Neural crest cell (in vitro differentiated cells): Measurements from ENCODE around the gene KCNH4. TPM values are rescaled to one million over a fixed set of nuclear protein-coding genes. Genes with fewer than 3 reads are reported as not detected.

ENCODE experiments used
- DNase-seq: peaks from one replicate; pipeline ENCODE4 v3.0.0; 2021; ENCODE audit warnings: low read depth, mixed read lengths, low spot score
- H3K27ac Mint-ChIP-seq: one replicate; pipeline ENCODE4 v1.8.0; 2021; ENCODE audit warnings: mild to moderate bottlenecking, mixed read lengths; ENCODE audit not compliant: unreplicated experiment
- H3K27me3 Mint-ChIP-seq: 2 replicates; pipeline ENCODE4 v1.8.0; 2021; ENCODE audit warnings: low read depth, mild to moderate bottlenecking, mixed read lengths
- H3K36me3 Mint-ChIP-seq: 2 replicates; pipeline ENCODE4 v1.8.0; 2021; ENCODE audit warnings: low read depth, mild to moderate bottlenecking, mixed read lengths
- H3K4me1 Mint-ChIP-seq: 2 replicates; pipeline ENCODE4 v1.8.0; 2021; ENCODE audit warnings: mixed read lengths
- H3K4me3 Mint-ChIP-seq: one replicate; pipeline ENCODE4 v1.8.0; 2021; ENCODE audit warnings: mild to moderate bottlenecking, mixed read lengths
- H3K9me3 Mint-ChIP-seq: 2 replicates; pipeline ENCODE4 v1.8.0; 2021; ENCODE audit warnings: mixed read lengths
- CTCF ChIP-seq: fragments of 200-600 bp; sonication (generic); conservative IDR thresholded peaks from 2 replicates; pipeline ENCODE4 v1.5.0; 2021; ENCODE audit warnings: antibody characterized with exemption, mild to moderate bottlenecking
- total RNA-seq: library from RNA; stranded (reverse); gene quantifications from 2 replicates; pipeline ENCODE4 v1.2.1, GENCODE V29; 2021

Gene KCNH4
- total RNA-seq, 1 donor from 2014 or later: 0.05 TPM

GRCh38 chr17:42114118-42114517, 66.8 kb downstream of the KCNH4 start:
- Mint-ChIP-seq H3K4me1 (peaks cover 5% of the 10 kb centered on the region), H3K4me3 (no peak overlapping the region), H3K36me3 (no peaks in the 10 kb centered on the region), H3K27me3 (no peaks in the 10 kb centered on the region), H3K9me3 (no peaks in the 10 kb centered on the region), H3K27ac (no peak overlapping the region)
- TF ChIP-seq CTCF: no peak
- no peak for DNase-seq

- no peaks in the 10 kb centered on the region for H3K27me3 Mint-ChIP-seq
- H3K27ac Mint-ChIP-seq: no peak overlapping the region
- H3K4me1 Mint-ChIP-seq: peaks cover 1% of the 10 kb centered on the region
- DNase-seq: no peak
- H3K9me3 Mint-ChIP-seq: no peaks in the 10 kb centered on the region
- no peak for TF ChIP-seq CTCF
- H3K4me3 Mint-ChIP-seq: no peak overlapping the region
- H3K36me3 Mint-ChIP-seq: no peaks in the 10 kb centered on the region
Measured at GRCh38 chr17:42113293-42114069, 67.5 kb downstream of the KCNH4 start.

GRCh38 chr17:42112552-42113176, 68.3 kb downstream of the KCNH4 start, which contains the start of gene DHX58:
Gene DHX58 (minus strand): TSS chr17:42112714. CDS start chr17:42111892, 822 bp downstream.
- Mint-ChIP-seq H3K27me3 (no peaks in the 10 kb centered on the region), H3K4me3 (no peak within 1 kb of the TSS), H3K36me3 (no peaks in the 10 kb centered on the region), H3K4me1 (peaks cover 4% of the 10 kb centered on the region), H3K9me3 (no peaks in the 10 kb centered on the region), H3K27ac (no peak within 1 kb of the TSS)
- DNase-seq: no peak
- TF ChIP-seq CTCF: no peak

- H3K27ac Mint-ChIP-seq: no peak overlapping the region
- no peak for DNase-seq
Measured at GRCh38 chr17:42111871-42112551, 68.9 kb downstream of the KCNH4 start.

More at GRCh38 chr17:42111871-42112551, 68.9 kb downstream of the KCNH4 start:
- peaks cover 7% of the 10 kb centered on the region for H3K4me1 Mint-ChIP-seq
- H3K36me3 Mint-ChIP-seq: no peaks in the 10 kb centered on the region
- TF ChIP-seq CTCF: no peak
- no peaks in the 10 kb centered on the region for H3K9me3 Mint-ChIP-seq
- H3K27me3 Mint-ChIP-seq: peaks cover 3% of the 10 kb centered on the region
- H3K4me3 Mint-ChIP-seq: no peak overlapping the region
